ENCODE measurements around the gene GPC6. TPM values are rescaled to one million over a fixed set of nuclear protein-coding genes. Genes with fewer than 3 reads are reported as not detected.

Gene GPC6
- total RNA-seq, 2 experiments from 2014 or later = not detected

DNA sequence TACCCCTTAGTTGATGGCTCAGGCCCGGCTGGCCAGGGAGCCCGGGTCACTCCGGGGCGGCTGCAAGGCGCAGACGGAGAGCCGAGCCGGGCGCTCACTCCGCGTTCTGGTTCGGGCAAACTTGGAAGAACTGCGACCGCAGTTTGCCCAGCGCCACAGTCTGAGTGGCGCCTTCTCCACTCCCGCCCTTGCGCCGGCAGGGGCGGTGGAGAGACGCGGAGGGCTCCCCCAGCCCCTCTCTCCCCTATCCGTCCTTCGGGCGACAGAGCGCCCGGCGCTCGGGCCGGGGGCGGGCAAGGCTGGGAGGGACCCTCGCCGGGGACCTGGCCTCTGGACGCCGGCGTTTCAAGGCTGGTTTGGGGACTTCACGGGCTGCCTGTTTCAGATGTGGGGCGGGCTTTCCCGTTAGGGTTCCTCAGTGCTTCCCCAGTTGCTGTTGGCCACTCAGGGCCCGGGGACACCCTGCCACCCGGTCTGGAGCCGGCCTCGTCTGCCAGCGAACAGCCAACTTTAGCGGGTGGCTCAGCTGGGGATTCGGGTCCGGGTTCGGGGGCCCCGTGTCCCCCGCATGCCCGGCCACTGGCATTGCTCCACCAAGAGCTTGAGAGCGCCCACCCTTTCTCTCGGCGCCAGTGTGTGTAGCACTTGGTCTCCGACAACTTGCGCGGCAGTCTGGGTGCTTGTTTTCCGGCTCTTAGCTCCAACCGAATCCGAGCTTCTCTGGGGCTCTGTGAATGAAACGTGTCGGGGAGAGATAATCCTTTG is 1.5 kb downstream of the GPC6 start:
- no peak for TF ChIP-seq EZH2phosphoT487 (IDR thresholded peaks at IDR 0.05; ENCODE audit: borderline replicate concordance, low read depth, low read length)
- TF ChIP-seq, protein P1, sequence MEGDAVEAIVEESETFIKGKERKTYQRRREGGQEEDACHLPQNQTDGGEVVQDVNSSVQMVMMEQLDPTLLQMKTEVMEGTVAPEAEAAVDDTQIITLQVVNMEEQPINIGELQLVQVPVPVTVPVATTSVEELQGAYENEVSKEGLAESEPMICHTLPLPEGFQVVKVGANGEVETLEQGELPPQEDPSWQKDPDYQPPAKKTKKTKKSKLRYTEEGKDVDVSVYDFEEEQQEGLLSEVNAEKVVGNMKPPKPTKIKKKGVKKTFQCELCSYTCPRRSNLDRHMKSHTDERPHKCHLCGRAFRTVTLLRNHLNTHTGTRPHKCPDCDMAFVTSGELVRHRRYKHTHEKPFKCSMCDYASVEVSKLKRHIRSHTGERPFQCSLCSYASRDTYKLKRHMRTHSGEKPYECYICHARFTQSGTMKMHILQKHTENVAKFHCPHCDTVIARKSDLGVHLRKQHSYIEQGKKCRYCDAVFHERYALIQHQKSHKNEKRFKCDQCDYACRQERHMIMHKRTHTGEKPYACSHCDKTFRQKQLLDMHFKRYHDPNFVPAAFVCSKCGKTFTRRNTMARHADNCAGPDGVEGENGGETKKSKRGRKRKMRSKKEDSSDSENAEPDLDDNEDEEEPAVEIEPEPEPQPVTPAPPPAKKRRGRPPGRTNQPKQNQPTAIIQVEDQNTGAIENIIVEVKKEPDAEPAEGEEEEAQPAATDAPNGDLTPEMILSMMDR (conservative IDR thresholded peaks at IDR 0.05; ENCODE audit: low read length) = no peak
- Histone ChIP-seq H3K4me3 (ENCODE audit: low read depth, low read length, poor library complexity, severe bottlenecking) (no peak overlapping the region), H3K36me3 (ENCODE audit: insufficient read depth, low read length) (no peaks in the 10 kb centered on the region), H3K4me1 (ENCODE audit: insufficient read depth, low read length, poor library complexity, severe bottlenecking) (no peaks in the 10 kb centered on the region), H4K20me1 (ENCODE audit: insufficient read depth, low read length) (no peaks in the 10 kb centered on the region), H3K4me2 (ENCODE audit: low read length) (no peak overlapping the region), H3K9me3 (ENCODE audit: low read length) (no peaks in the 10 kb centered on the region), H3K9me2 (ENCODE audit: insufficient read depth, low read length) (no peaks in the 10 kb centered on the region), H2AFZ (ENCODE audit: low read length) (no peak overlapping the region), H3K79me2 (ENCODE audit: insufficient read depth, low read depth, low read length) (no peaks in the 10 kb centered on the region), H3K27ac (ENCODE audit: low read depth, low read length, poor library complexity, severe bottlenecking) (no peak overlapping the region)
- no peak for DNase-seq (ENCODE audit: low spot score)
- no TSS peak for BruUV-seq (replicated peaks)
- ChIA-PET POLR2A (no interaction called here), CTCF (ENCODE audit: unreplicated experiment) (no interaction called here)
- intact Hi-C loops (cut with micrococcal nuclease; ENCODE audit: unreplicated experiment) = no loop called here

DNA sequence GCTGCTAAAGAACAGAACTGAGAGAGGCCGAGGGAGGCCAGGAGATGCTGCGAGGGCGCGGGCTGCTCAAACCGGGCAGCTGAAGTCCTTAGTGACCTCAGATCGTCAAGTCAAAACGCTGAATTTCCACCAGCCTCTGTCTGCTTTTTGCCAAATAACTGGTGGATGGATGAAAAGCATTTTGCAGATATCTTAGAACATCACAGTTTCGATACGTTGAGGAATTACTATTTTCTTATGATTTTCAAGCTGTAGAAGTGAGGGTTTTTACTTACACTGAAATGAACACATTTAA is 2.0 kb downstream of the GPC6 start:
- intact Hi-C loops (cut with micrococcal nuclease; ENCODE audit: unreplicated experiment) = no loop called here
- BruUV-seq (replicated peaks) = no TSS peak
- DNase-seq (ENCODE audit: low spot score) = no peak
- CTCF ChIA-PET (ENCODE audit: unreplicated experiment) = no interaction called here
- no peaks in the 10 kb centered on the region for H4K20me1 ChIP-seq (ENCODE audit: insufficient read depth, low read length)
- no peaks in the 10 kb centered on the region for H3K36me3 ChIP-seq (ENCODE audit: insufficient read depth, low read length)
- H3K4me3 ChIP-seq (ENCODE audit: low read depth, low read length, poor library complexity, severe bottlenecking) = no peak overlapping the region
- no peak overlapping the region for H3K4me2 ChIP-seq (ENCODE audit: low read length)
- no peak overlapping the region for H2AFZ ChIP-seq (ENCODE audit: low read length)
- TF ChIP-seq EZH2phosphoT487 (IDR thresholded peaks at IDR 0.05; ENCODE audit: borderline replicate concordance, low read depth, low read length) = no peak
- TF ChIP-seq, protein P1 (conservative IDR thresholded peaks at IDR 0.05; ENCODE audit: low read length) = no peak
- H3K79me2 ChIP-seq (ENCODE audit: insufficient read depth, low read depth, low read length) = no peaks in the 10 kb centered on the region
- no peak overlapping the region for H3K27ac ChIP-seq (ENCODE audit: low read depth, low read length, poor library complexity, severe bottlenecking)
- POLR2A ChIA-PET = no interaction called here
- no peaks in the 10 kb centered on the region for H3K9me3 ChIP-seq (ENCODE audit: low read length)
- H3K4me1 ChIP-seq (ENCODE audit: insufficient read depth, low read length, poor library complexity, severe bottlenecking) = no peaks in the 10 kb centered on the region
- H3K9me2 ChIP-seq (ENCODE audit: insufficient read depth, low read length) = no peaks in the 10 kb centered on the region

DNA sequence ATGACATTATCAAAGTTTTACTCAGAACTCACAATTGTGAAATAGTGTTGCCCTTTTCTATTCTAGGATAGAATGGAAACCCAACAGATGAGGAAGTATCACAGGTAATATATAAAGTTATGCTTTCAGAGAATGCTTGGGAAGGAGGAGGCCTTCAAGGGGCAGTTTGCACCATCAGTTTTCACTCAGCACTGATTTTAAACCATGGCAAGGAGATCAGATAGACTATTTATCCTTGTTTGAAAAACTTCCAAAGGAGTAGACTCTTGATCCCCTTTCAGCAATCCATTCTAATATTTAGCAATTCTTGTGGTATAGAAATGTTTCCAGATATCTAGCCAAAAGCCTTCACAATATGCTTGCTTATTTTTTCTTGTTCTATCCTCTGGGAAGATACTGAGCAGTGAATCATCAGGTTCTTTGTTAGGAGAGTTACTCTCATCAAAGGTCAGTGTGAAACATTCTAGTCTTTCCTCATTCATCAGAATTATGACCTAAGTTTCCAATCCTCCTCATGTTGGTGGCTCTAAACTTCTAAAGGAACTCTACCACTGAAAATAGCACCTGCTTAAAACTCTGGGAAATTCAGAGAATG is 3.8 kb downstream of the GPC6 start:
- ChIA-PET POLR2A (no interaction called here), CTCF (ENCODE audit: unreplicated experiment) (no interaction called here)
- intact Hi-C loops (cut with micrococcal nuclease; ENCODE audit: unreplicated experiment) = no loop called here

More for the DNA sequence above, 3.8 kb downstream of the GPC6 start:
- no TSS peak for BruUV-seq (replicated peaks)
- H3K4me3 ChIP-seq (ENCODE audit: low read depth, low read length, poor library complexity, severe bottlenecking) = no peak overlapping the region
- H3K79me2 ChIP-seq (ENCODE audit: insufficient read depth, low read depth, low read length) = no peaks in the 10 kb centered on the region
- no peaks in the 10 kb centered on the region for H3K9me3 ChIP-seq (ENCODE audit: low read length)
- H3K4me2 ChIP-seq (ENCODE audit: low read length) = no peak overlapping the region
- no peak for TF ChIP-seq EZH2phosphoT487 (IDR thresholded peaks at IDR 0.05; ENCODE audit: borderline replicate concordance, low read depth, low read length)
- TF ChIP-seq, protein P1 (conservative IDR thresholded peaks at IDR 0.05; ENCODE audit: low read length) = no peak
- no peak overlapping the region for H3K27ac ChIP-seq (ENCODE audit: low read depth, low read length, poor library complexity, severe bottlenecking)
- no peaks in the 10 kb centered on the region for H4K20me1 ChIP-seq (ENCODE audit: insufficient read depth, low read length)
- no peaks in the 10 kb centered on the region for H3K4me1 ChIP-seq (ENCODE audit: insufficient read depth, low read length, poor library complexity, severe bottlenecking)
- H3K9me2 ChIP-seq (ENCODE audit: insufficient read depth, low read length) = no peaks in the 10 kb centered on the region
- no peak overlapping the region for H2AFZ ChIP-seq (ENCODE audit: low read length)
- no peaks in the 10 kb centered on the region for H3K36me3 ChIP-seq (ENCODE audit: insufficient read depth, low read length)
- DNase-seq (ENCODE audit: low spot score) = no peak

All from OCI-LY7 (cell line).